HepG2 (cell line): ENCODE data around the gene PTRH2. TPM values are rescaled to one million over a fixed set of nuclear protein-coding genes. Genes with fewer than 3 reads are reported as not detected.
A peak's percentile ranks its signal among the peaks of the same experiment; 100 is the strongest.

Source experiments
- ATAC-seq: fragments of 200-7000 bp; cut with Tn5 transposase; 3 replicates; pipeline ENCODE4 v1.9.1; 2020; ENCODE audit warnings: mild to moderate bottlenecking, moderate library complexity
- BruUV-seq: library from RNA; stranded (reverse); fragments of 400-500 nt; replicated peaks from 2 replicates; lab custom pipeline; 2021; lab: Mats Ljungman, UMichigan
- CTCF ChIA-PET: fragments of 300-600 bp; formaldehyde crosslinking; extraction: SDS; loops from one replicate; lab custom pipeline; 2021; ENCODE audit warnings: low total read pairs, inconsistent platforms, low intra/inter-chr PET ratio; lab: Yijun Ruan, JAX
- POLR2A ChIA-PET: fragments of 350-600 bp; sonication (Branson Sonifier 250); formaldehyde crosslinking; loops from one replicate; lab custom pipeline; 2020; ENCODE audit warnings: antibody characterized with exemption, inconsistent platforms; lab: Yijun Ruan, JAX
- DNase-seq: peaks from one replicate; pipeline ENCODE4 v3.0.0-alpha.2; 2015; ENCODE audit warnings: low spot score
- FAIRE-seq: peaks from 3 replicates; lab custom pipeline; 2011; peaks lifted over from hg19 to GRCh38; lab: Jason Lieb, UNC
- H2AFZ ChIP-seq: one replicate; pipeline ENCODE4 v1.6.1; 2011; ENCODE audit warnings: low read length, inconsistent platforms
- H3K27ac ChIP-seq: fragments of 300-600 bp; 3 replicates; pipeline ENCODE4 v1.8.0; 2011; ENCODE audit warnings: mixed run types, mild to moderate bottlenecking, mixed read lengths, low read length, inconsistent platforms; ENCODE audit not compliant: insufficient read depth; ENCODE audit errors: extremely low read length
- H3K27me3 ChIP-seq, 2 experiments: fragments of 200-600 bp in 1 of 2; 2 replicates in 1 of 2; 3 replicates in 1 of 2; pipeline versions ENCODE4 v1.6.0 to v1.8.0; 2011; ENCODE audit warnings: low read length in 2 of 2, mild to moderate bottlenecking in 2 of 2, moderate library complexity in 2 of 2, inconsistent platforms in 1 of 2; ENCODE audit not compliant: insufficient read depth in 2 of 2, control insufficient read depth in 1 of 2
- H3K36me3 ChIP-seq, 2 experiments: fragments of 200-600 bp in 1 of 2; replicated peaks in 1 of 2; 2 replicates in 1 of 2; 3 replicates in 1 of 2; pipeline versions ENCODE4 v1.5.1 to v1.8.0; 2011; ENCODE audit warnings: low read length in 2 of 2, inconsistent platforms in 1 of 2; ENCODE audit not compliant: insufficient read depth in 2 of 2, control insufficient read depth in 1 of 2
- H3K4me1 ChIP-seq: 2 replicates; pipeline ENCODE4 v1.5.1; 2012; ENCODE audit warnings: low read length, inconsistent platforms; ENCODE audit not compliant: insufficient read depth
- H3K4me2 ChIP-seq: 2 replicates; pipeline ENCODE4 v1.6.0; 2011; ENCODE audit warnings: low read depth, low read length, inconsistent platforms
- H3K4me3 ChIP-seq, 3 experiments: fragments of 200-600 bp in 1 of 3; sonication (generic), shearing (Covaris generic) in 1 of 3; replicated peaks in 1 of 3; 2 replicates each; pipeline ENCODE4 v1.5.1; 2011 to 2016; ENCODE audit warnings: low read length in 3 of 3, inconsistent platforms in 2 of 3, low read depth in 2 of 3, mild to moderate bottlenecking in 2 of 3, control low read depth in 1 of 3, mixed read lengths in 1 of 3; ENCODE audit not compliant: insufficient read depth in 1 of 3
- H3K79me2 ChIP-seq: one replicate; pipeline ENCODE4 v1.6.1; 2011; ENCODE audit warnings: low read length, inconsistent platforms; ENCODE audit not compliant: insufficient read depth
- H3K9ac ChIP-seq: 2 replicates; pipeline ENCODE4 v1.6.0; 2011; ENCODE audit warnings: mild to moderate bottlenecking, low read depth, low read length, inconsistent platforms; ENCODE audit not compliant: insufficient read depth
- H3K9me3 ChIP-seq: 2 replicates; pipeline ENCODE4 v1.5.1; 2012; ENCODE audit warnings: mild to moderate bottlenecking, low read length
- H4K20me1 ChIP-seq: 2 replicates; pipeline ENCODE4 v1.6.0; 2011; ENCODE audit warnings: inconsistent platforms, mild to moderate bottlenecking, low read length, moderate library complexity; ENCODE audit not compliant: insufficient read depth
- HMG20A ChIP-seq: IDR thresholded peaks from 2 replicates; pipeline ENCODE4 v1.6.1; 2016; ENCODE audit warnings: borderline replicate concordance
- POLR2A ChIP-seq, 2 experiments: IDR thresholded peaks; 2 replicates each; pipeline ENCODE4 v1.6.1; 2011; ENCODE audit warnings: low read depth in 2 of 2, low read length in 2 of 2, mild to moderate bottlenecking in 1 of 2, moderate library complexity in 1 of 2; ENCODE audit not compliant: insufficient read depth in 1 of 2
- RBM22 ChIP-seq: fragments of 200-400 bp; formaldehyde crosslinking; optimal IDR thresholded peaks from 2 replicates; pipeline ENCODE3; 2017; ENCODE audit warnings: mild to moderate bottlenecking, low read length, moderate library complexity
- ZFY ChIP-seq: sonication (generic); formaldehyde crosslinking; IDR thresholded peaks from 2 replicates; pipeline ENCODE4 v1.4.0; 2020; ENCODE audit warnings: missing genetic modification reagents
- ZNF207 ChIP-seq: fragments of 450-650 bp; IDR thresholded peaks from 2 replicates; pipeline ENCODE4 v1.6.1; 2016; ENCODE audit warnings: antibody characterized with exemption, borderline replicate concordance
- WGBS: methylation state at CpG from one replicate; pipeline ENCODE4 v1.1.6; 2017; ENCODE audit warnings: low lambda C conversion rate; 5-methylcytosine and 5-hydroxymethylcytosine counted together
- in situ Hi-C: cut with HindIII; loops from 2 replicates; pipeline ENCODE4 v1.10.0; 2017; ENCODE audit warnings: low pct_unique_long_range_greater_than_20kb; ENCODE audit not compliant: extremely low pct_ligation_motif_present
- intact Hi-C: fragments of 100-400 bp; cut with micrococcal nuclease; formaldehyde crosslinking; loops from one replicate; pipeline ENCODE4 v1.10.0; 2022; ENCODE audit not compliant: unreplicated experiment
- polyA plus RNA-seq, 8 experiments: library from polyadenylated mRNA; depleted of rRNA in 3 of 8; stranded (reverse) in 7 of 8; unstranded in 1 of 8; fragments of >200 nt; fragmentation: Illumina TruSeq in 4 of 8; extraction: Trizol in 4 of 8; gene quantifications; 2 replicates each; pipeline versions ENCODE4 v1.2.1 to v1.2.3, GENCODE V29; 2011 to 2016; ENCODE audit warnings: low read depth in 4 of 8, missing spikeins in 1 of 8, mixed read lengths in 1 of 8; ENCODE audit not compliant: insufficient read depth in 1 of 8
- total RNA-seq, 5 experiments: library from RNA; depleted of rRNA; stranded (reverse); fragments of >200 nt; fragmentation: Illumina TruSeq; extraction: Trizol; gene quantifications; 2 replicates each; pipeline ENCODE4 v1.2.3, GENCODE V29; 2016; ENCODE audit warnings: low read depth in 1 of 5

PTRH2 gene
- total and polyA plus RNA-seq, 2 of the 13 experiments (the other 11 are each of a cell fraction or from before 2014, with no cell fraction given): 67.7 to 83.3 TPM

DNA sequence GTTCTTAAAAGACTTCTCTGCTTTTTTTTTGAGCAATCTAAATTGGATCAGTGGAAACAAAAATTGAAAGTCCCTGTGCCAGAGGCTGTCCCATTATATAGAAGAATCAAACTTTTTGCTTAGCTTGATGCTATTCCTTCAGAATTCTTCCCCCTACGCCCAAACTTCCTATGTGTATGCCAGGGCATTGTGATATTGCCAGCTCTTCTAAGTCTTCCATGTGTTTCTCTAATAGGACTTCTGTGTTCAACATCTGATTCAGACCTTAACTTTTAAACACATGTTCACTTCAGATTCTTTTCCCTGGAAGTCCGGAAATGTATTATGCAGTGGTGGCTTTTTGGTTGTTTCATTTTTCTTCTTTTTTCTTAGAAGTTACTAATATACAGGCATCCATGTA lies 18.7 kb downstream of the PTRH2 start:
- no peak overlapping the region for H3K4me2 ChIP-seq
- H3K9ac ChIP-seq: no peak overlapping the region
- CTCF ChIA-PET: no interaction called here
- intact Hi-C loops (loop anchor here (2.0 kb wide), 1 partner anchor 60 kb away; no protein-coding TSS in a partner anchor), in situ Hi-C loops (no loop called here)
- no peaks in the 10 kb centered on the region for H3K27me3 ChIP-seq
- no TSS peak for BruUV-seq
- H3K9me3 ChIP-seq: no peaks in the 10 kb centered on the region
- 95% methylated on average over 2 of the region's 2 CpGs for WGBS
- FAIRE-seq (no peak), DNase-seq (no peak), ATAC-seq (no peak)
- no peak overlapping the region for H3K4me3 ChIP-seq
- H3K27ac ChIP-seq: no peak overlapping the region
- POLR2A ChIA-PET: interaction anchor here (0.5 to 2.0 kb wide), 2 partner anchors 20 to 479 kb away, joined by 3 to 6 read pairs; partner anchors contain the start of genes PTRH2 and VMP1
- TF ChIP-seq ZNF207 (no peak), HMG20A (CRISPR knock-in tag) (no peak), RBM22 (no peak)
- H3K36me3 ChIP-seq: peaks cover 31 to 86% of the 10 kb centered on the region in 2 experiments
- H3K4me1 ChIP-seq: peaks cover 1% of the 10 kb centered on the region
- no peaks in the 10 kb centered on the region for H4K20me1 ChIP-seq
- H3K79me2 ChIP-seq: peaks cover 2% of the 10 kb centered on the region
- no peak overlapping the region for H2AFZ ChIP-seq

DNA sequence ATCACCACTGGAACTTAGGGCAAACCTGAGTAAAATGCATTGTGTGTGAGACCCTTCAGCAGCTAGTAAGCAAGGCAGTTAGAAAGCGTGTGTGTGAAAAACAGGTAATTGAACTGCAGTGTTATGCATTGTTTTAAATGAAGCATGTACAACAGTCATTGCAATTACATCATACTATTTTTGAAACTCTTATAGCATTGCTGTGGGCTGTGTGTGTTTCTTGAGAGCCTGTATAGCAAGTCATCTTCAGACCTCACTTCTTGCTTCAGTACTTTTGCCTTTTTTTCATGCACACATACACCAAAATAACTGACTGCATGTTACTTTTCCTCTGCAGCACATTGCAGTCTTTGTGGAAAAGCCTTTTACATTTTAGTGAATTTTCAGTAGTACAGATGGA lies 19.2 kb downstream of the PTRH2 start:
- no peak for ATAC-seq
- TF ChIP-seq POLR2A (IDR thresholded peaks at IDR 0.05; ENCODE audit: insufficient read depth in 1 of 2, low read depth in 2 of 2, low read length in 2 of 2) (0 out of 4 replicates have a peak, but pooled peaks have one; percentile 21 to 23), ZFY (no peak)
- H3K27ac ChIP-seq: no peak overlapping the region
- BruUV-seq: no TSS peak
- no peaks in the 10 kb centered on the region for H3K4me1 ChIP-seq
- no peak overlapping the region for H2AFZ ChIP-seq
- H3K79me2 ChIP-seq: no peaks in the 10 kb centered on the region
- in situ Hi-C loops (no loop called here), intact Hi-C loops (loop anchor here (2.0 kb wide), 1 partner anchor 59 kb away; no protein-coding TSS in a partner anchor)
- no peak overlapping the region for H3K4me3 ChIP-seq
- no peaks in the 10 kb centered on the region for H4K20me1 ChIP-seq
- DNase-seq: no peak
- H3K9me3 ChIP-seq: no peaks in the 10 kb centered on the region
- WGBS: 100% methylated on average over 1 of the region's 1 CpG
- no peak overlapping the region for H3K4me2 ChIP-seq
- H3K27me3 ChIP-seq: no peaks in the 10 kb centered on the region
- FAIRE-seq: no peak
- peaks cover 31 to 88% of the 10 kb centered on the region in 2 experiments for H3K36me3 ChIP-seq
- POLR2A ChIA-PET: interaction anchor here (1.5 kb wide), 1 partner anchor 69 kb away, joined by 3 read pairs; no protein-coding TSS in a partner anchor
- no peak overlapping the region for H3K9ac ChIP-seq
- CTCF ChIA-PET: no interaction called here
